ENCODE data around the gene FBXL2. TPM values are rescaled to one million over a fixed set of nuclear protein-coding genes. Genes with fewer than 3 reads are reported as not detected.

The FBXL2 gene
- polyA plus RNA-seq, 1 experiment, result 19.1 TPM

GRCh38 chr3:33250712-33251111 lies 26.5 kb upstream of the FBXL2 start:
- ChIA-PET POLR2A (no interaction called here), CTCF (no interaction called here)
- TF ChIP-seq CTCF (IDR thresholded peaks at IDR 0.05; ENCODE audit: insufficient read depth, low read depth, low read length), result no peak
- no peak overlapping the region for H3K4me3 ChIP-seq (ENCODE audit: low read depth, low read length)
- no peak for DNase-seq (ENCODE audit: low read depth)
- no peaks in the 10 kb centered on the region for H3K36me3 ChIP-seq (ENCODE audit: control insufficient read depth, insufficient read depth, low read length)
- no peaks in the 10 kb centered on the region for H3K27me3 ChIP-seq (ENCODE audit: control insufficient read depth, insufficient read depth, low read length)

- POLR2A ChIA-PET, result no interaction called here
- Histone ChIP-seq H3K27me3 (ENCODE audit: control insufficient read depth, insufficient read depth, low read length) (no peaks in the 10 kb centered on the region), H3K36me3 (ENCODE audit: control insufficient read depth, insufficient read depth, low read length) (no peaks in the 10 kb centered on the region), H3K4me3 (ENCODE audit: low read depth, low read length) (no peak overlapping the region)
- DNase-seq (ENCODE audit: low read depth), result no peak
- no peak for TF ChIP-seq CTCF (IDR thresholded peaks at IDR 0.05; ENCODE audit: insufficient read depth, low read depth, low read length)
- CTCF ChIA-PET, result no interaction called here
These were observed 21.0 kb upstream of the FBXL2 start for GRCh38 chr3:33256249-33256648.

- no peak overlapping the region for H3K4me3 ChIP-seq (ENCODE audit: low read depth, low read length)
- no peaks in the 10 kb centered on the region for H3K36me3 ChIP-seq (ENCODE audit: control insufficient read depth, insufficient read depth, low read length)
- no peak for DNase-seq (ENCODE audit: low read depth)
- TF ChIP-seq CTCF (IDR thresholded peaks at IDR 0.05; ENCODE audit: insufficient read depth, low read depth, low read length), result no peak
- POLR2A ChIA-PET, result no interaction called here
- H3K27me3 ChIP-seq (ENCODE audit: control insufficient read depth, insufficient read depth, low read length), result no peaks in the 10 kb centered on the region
- CTCF ChIA-PET, result no interaction called here
These were observed 17.1 kb upstream of the FBXL2 start for GRCh38 chr3:33260104-33260503.

- DNase-seq (ENCODE audit: low read depth), result no peak
- ChIA-PET CTCF (interaction anchor here (1.0 to 2.3 kb wide), 2 partner anchors 104 to 138 kb away, joined by 3 to 9 read pairs; no protein-coding TSS in a partner anchor), POLR2A (no interaction called here)
- no peaks in the 10 kb centered on the region for H3K27me3 ChIP-seq (ENCODE audit: control insufficient read depth, insufficient read depth, low read length)
- H3K4me3 ChIP-seq (ENCODE audit: low read depth, low read length), result no peak overlapping the region
- no peak for TF ChIP-seq CTCF (IDR thresholded peaks at IDR 0.05; ENCODE audit: insufficient read depth, low read depth, low read length)
- H3K36me3 ChIP-seq (ENCODE audit: control insufficient read depth, insufficient read depth, low read length), result no peaks in the 10 kb centered on the region
These were observed 7.9 kb upstream of the FBXL2 start for GRCh38 chr3:33269385-33269784.

GRCh38 chr3:33271324-33271723 lies 5.9 kb upstream of the FBXL2 start:
- Histone ChIP-seq H3K36me3 (ENCODE audit: control insufficient read depth, insufficient read depth, low read length) (no peaks in the 10 kb centered on the region), H3K4me3 (ENCODE audit: low read depth, low read length) (no peak overlapping the region), H3K27me3 (ENCODE audit: control insufficient read depth, insufficient read depth, low read length) (no peaks in the 10 kb centered on the region)
- CTCF ChIA-PET, result no interaction called here
- no peak for TF ChIP-seq CTCF (IDR thresholded peaks at IDR 0.05; ENCODE audit: insufficient read depth, low read depth, low read length)
- POLR2A ChIA-PET, result no interaction called here
- DNase-seq (ENCODE audit: low read depth), result no peak

All from BJ (cell line).